Suprapubic skin (tissue), 4 donors: ENCODE data around the gene PTPRN2.

Source experiments
- CTCF ChIP-seq, 2 donors: fragments of 200-600 bp in 1 of 2; fragments of 450-650 bp in 1 of 2; sonication (generic) in 1 of 2; IDR thresholded peaks; one replicate each; pipeline ENCODE4 v1.5.1; 2016 to 2019; ENCODE audit warnings: antibody characterized with exemption in 2 of 2, mild to moderate bottlenecking in 1 of 2, moderate library complexity in 1 of 2
- EP300 ChIP-seq: sonication (generic); formaldehyde crosslinking; IDR thresholded peaks from one replicate; pipeline ENCODE4 v1.6.1; 2017; ENCODE audit warnings: antibody characterized with exemption
- POLR2A ChIP-seq, 2 donors: fragments of 450-650 bp; IDR thresholded peaks; one replicate each; pipeline ENCODE4 v1.6.1; 2017; ENCODE audit warnings: antibody characterized with exemption in 2 of 2, mild to moderate bottlenecking in 2 of 2, moderate library complexity in 2 of 2
- POLR2AphosphoS5 ChIP-seq, 3 donors: sonication (generic); formaldehyde crosslinking; IDR thresholded peaks; one replicate each; pipeline ENCODE4 v1.6.1; 2017; ENCODE audit warnings: antibody characterized with exemption in 3 of 3

GRCh38 chr7:157784979-157785441 is 802.6 kb downstream of the PTPRN2 start:
- no peak for TF ChIP-seq POLR2A (IDR thresholded peaks at IDR 0.05)
- no peak for TF ChIP-seq CTCF (IDR thresholded peaks at IDR 0.05)
- TF ChIP-seq POLR2AphosphoS5 (IDR thresholded peaks at IDR 0.05) = no peak
- TF ChIP-seq EP300 = no peak
